H1 (cell line): ENCODE data around the gene RER1. TPM values are rescaled to one million over a fixed set of nuclear protein-coding genes. Genes with fewer than 3 reads are reported as not detected.

Source experiments
- CTCF ChIA-PET: fragments of 300-600 bp; sonication (Branson Sonifier 250); formaldehyde crosslinking; loops from one replicate; lab custom pipeline; 2021; ENCODE audit not compliant: partially characterized antibody; lab: Charles Lee
- POLR2A ChIA-PET: fragments of 300-600 bp; sonication (Branson Sonifier 250); formaldehyde crosslinking; loops from one replicate; lab custom pipeline; 2021; ENCODE audit warnings: inconsistent platforms; ENCODE audit not compliant: partially characterized antibody; lab: Charles Lee
- DNase-seq, 2 experiments: peaks; one replicate each; pipeline versions ENCODE4 v3.0.0 to v3.0.0-alpha.2; 2010 to 2022; ENCODE audit warnings: low spot score in 2 of 2, low read depth in 1 of 2, mixed read lengths in 1 of 2
- FAIRE-seq: peaks from 2 replicates; lab custom pipeline; 2011; peaks lifted over from hg19 to GRCh38; lab: Jason Lieb, UNC
- H2AFZ ChIP-seq: 2 replicates; pipeline ENCODE4 v1.8.1; 2012; ENCODE audit warnings: low read length, inconsistent platforms
- H2AK5ac ChIP-seq: 2 replicates; pipeline ENCODE4 v1.6.1; 2013; ENCODE audit warnings: low read depth, low read length
- H2BK120ac ChIP-seq: replicated peaks from 2 replicates; pipeline ENCODE3; 2013; ENCODE audit warnings: low read depth, low read length, inconsistent platforms
- H2BK12ac ChIP-seq: 2 replicates; pipeline ENCODE4 v1.6.1; 2013; ENCODE audit warnings: low read depth, low read length
- H2BK15ac ChIP-seq: 2 replicates; pipeline ENCODE4 v1.6.1; 2013; ENCODE audit warnings: low read length
- H2BK20ac ChIP-seq: 2 replicates; pipeline ENCODE4 v1.6.1; 2013; ENCODE audit warnings: low read length
- H2BK5ac ChIP-seq: 2 replicates; pipeline ENCODE4 v1.6.1; 2013; ENCODE audit warnings: low read depth, low read length
- H3K14ac ChIP-seq: 2 replicates; pipeline ENCODE4 v1.6.1; 2013; ENCODE audit warnings: inconsistent platforms; ENCODE audit not compliant: insufficient read length
- H3K18ac ChIP-seq: 2 replicates; pipeline ENCODE4 v1.6.1; 2013; ENCODE audit warnings: low read length; ENCODE audit errors: extremely low read depth
- H3K23ac ChIP-seq: 2 replicates; pipeline ENCODE4 v1.6.1; 2013; ENCODE audit warnings: inconsistent platforms; ENCODE audit not compliant: insufficient read length
- H3K23me2 ChIP-seq: 2 replicates; pipeline ENCODE4 v1.6.1; 2013; ENCODE audit warnings: low read depth, low read length
- H3K27ac ChIP-seq: 2 replicates; pipeline ENCODE4 v1.6.1; 2011; ENCODE audit warnings: low read depth, low read length, inconsistent platforms
- H3K27me3 ChIP-seq, 4 experiments: replicated peaks in 1 of 4; 1 replicate in 1 of 4; 2 replicates in 3 of 4; pipeline versions ENCODE4 v1.6.1 to v1.8.1; 2011 to 2013; ENCODE audit warnings: low read length in 3 of 4, mild to moderate bottlenecking in 3 of 4, inconsistent platforms in 2 of 4, mixed read lengths in 2 of 4, moderate library complexity in 1 of 4; ENCODE audit not compliant: control insufficient read depth in 3 of 4, insufficient read depth in 3 of 4; ENCODE audit errors: extremely low read depth in 1 of 4
- H3K36me3 ChIP-seq, 4 experiments: 2 replicates each; pipeline versions ENCODE4 v1.6.1 to v1.8.1; 2011 to 2013; ENCODE audit warnings: mild to moderate bottlenecking in 4 of 4, low read length in 3 of 4, moderate library complexity in 2 of 4, control low read depth in 1 of 4, inconsistent platforms in 1 of 4; ENCODE audit not compliant: insufficient read depth in 4 of 4, control insufficient read depth in 2 of 4
- H3K4ac ChIP-seq: replicated peaks from 2 replicates; pipeline ENCODE3; 2013; ENCODE audit warnings: low read length, low read depth, mixed read lengths, inconsistent platforms; ENCODE audit not compliant: insufficient read length
- H3K4me1 ChIP-seq, 4 experiments: replicated peaks in 1 of 4; 1 replicate in 1 of 4; 2 replicates in 3 of 4; pipeline versions ENCODE4 v1.6.1 to v1.8.1; 2011 to 2013; ENCODE audit warnings: low read length in 3 of 4, inconsistent platforms in 2 of 4, mixed read lengths in 1 of 4; ENCODE audit not compliant: insufficient read depth in 4 of 4, control insufficient read depth in 3 of 4
- H3K4me2 ChIP-seq, 2 experiments: 2 replicates each; pipeline versions ENCODE4 v1.6.1 to v1.8.1; 2011 to 2013; ENCODE audit warnings: low read depth in 2 of 2, low read length in 2 of 2, control low read depth in 1 of 2, inconsistent platforms in 1 of 2, mild to moderate bottlenecking in 1 of 2; ENCODE audit not compliant: insufficient read depth in 1 of 2
- H3K4me3 ChIP-seq, 4 experiments: fragments of 200-600, 300-600 bp in 1 of 4; sonication (generic), shearing (Covaris generic), sonication (Bioruptor Twin) in 1 of 4; 2 replicates each; pipeline versions ENCODE4 v1.5.1 to v1.8.1; 2011 to 2016; ENCODE audit warnings: low read length in 4 of 4, low read depth in 3 of 4, control low read depth in 2 of 4, inconsistent platforms in 2 of 4, mild to moderate bottlenecking in 2 of 4, mixed read lengths in 1 of 4, moderate library complexity in 1 of 4; ENCODE audit not compliant: insufficient read depth in 2 of 4; ENCODE audit errors: extremely low read depth in 1 of 4
- H3K56ac ChIP-seq: replicated peaks from 2 replicates; pipeline ENCODE3; 2013; ENCODE audit warnings: low read depth, mild to moderate bottlenecking, mixed read lengths, low read length, inconsistent platforms; ENCODE audit not compliant: insufficient read length
- H3K79me1 ChIP-seq: 2 replicates; pipeline ENCODE4 v1.6.1; 2013; ENCODE audit warnings: low read depth, low read length, control low read depth
- H3K79me2 ChIP-seq, 2 experiments: 2 replicates each; pipeline versions ENCODE4 v1.6.1 to v1.8.1; 2012 to 2013; ENCODE audit warnings: low read length in 2 of 2, mild to moderate bottlenecking in 2 of 2, inconsistent platforms in 1 of 2; ENCODE audit not compliant: insufficient read depth in 2 of 2, control insufficient read depth in 1 of 2
- H3K9ac ChIP-seq, 4 experiments: replicated peaks in 1 of 4; 1 replicate in 1 of 4; 2 replicates in 3 of 4; pipeline versions ENCODE4 v1.6.1 to v1.8.1; 2011 to 2013; ENCODE audit warnings: low read depth in 3 of 4, low read length in 3 of 4, control low read depth in 2 of 4, mild to moderate bottlenecking in 2 of 4, moderate library complexity in 2 of 4, inconsistent platforms in 1 of 4; ENCODE audit errors: extremely low read depth in 1 of 4
- H3K9me3 ChIP-seq, 2 experiments: 2 replicates each; pipeline versions ENCODE4 v1.6.1 to v1.8.1; 2012 to 2013; ENCODE audit warnings: mild to moderate bottlenecking in 2 of 2, moderate library complexity in 2 of 2, control low read depth in 1 of 2, inconsistent platforms in 1 of 2, low read depth in 1 of 2, low read length in 1 of 2, mixed read lengths in 1 of 2; ENCODE audit not compliant: insufficient read depth in 2 of 2
- H4K20me1 ChIP-seq, 2 experiments: replicated peaks in 1 of 2; 2 replicates each; pipeline versions ENCODE3 to v1.8.1; 2011 to 2013; ENCODE audit warnings: inconsistent platforms in 2 of 2, low read length in 2 of 2, mild to moderate bottlenecking in 1 of 2; ENCODE audit not compliant: insufficient read depth in 2 of 2, control insufficient read depth in 1 of 2
- H4K5ac ChIP-seq: 2 replicates; pipeline ENCODE4 v1.6.1; 2013; ENCODE audit warnings: low read length, low read depth, mixed read lengths, inconsistent platforms; ENCODE audit not compliant: insufficient read length
- H4K8ac ChIP-seq: 2 replicates; pipeline ENCODE4 v1.8.0; 2013; ENCODE audit warnings: mild to moderate bottlenecking, moderate library complexity, low read length, inconsistent platforms; ENCODE audit not compliant: insufficient read depth; ENCODE audit errors: extremely low read depth
- H4K91ac ChIP-seq: replicated peaks from 2 replicates; pipeline ENCODE3; 2013; ENCODE audit warnings: low read length, mixed read lengths, inconsistent platforms; ENCODE audit not compliant: insufficient read length
- ASH2L ChIP-seq: fragments of 200-600, 300-600 bp; sonication (generic); IDR thresholded peaks from one replicate; pipeline ENCODE4 v1.7.1; 2017; ENCODE audit warnings: low read length
- BCL11A ChIP-seq, 2 experiments: IDR thresholded peaks; one replicate each; pipeline ENCODE4 v1.6.1; 2011; ENCODE audit warnings: low read depth in 2 of 2, low read length in 2 of 2, mild to moderate bottlenecking in 2 of 2
- CTBP2 ChIP-seq: IDR thresholded peaks from 2 replicates; pipeline ENCODE4 v1.7.0; 2011; ENCODE audit warnings: borderline replicate concordance, mild to moderate bottlenecking, moderate library complexity, mixed read lengths, low read length; ENCODE audit not compliant: insufficient read depth, insufficient read length
- EZH2 ChIP-seq: fragments of 200-600 bp; sonication (generic); IDR thresholded peaks from 2 replicates; pipeline ENCODE4 v1.7.1; 2012; ENCODE audit warnings: low read depth, mild to moderate bottlenecking, moderate library complexity, low read length, inconsistent platforms; ENCODE audit not compliant: severe bottlenecking
- FOSL1 ChIP-seq: IDR thresholded peaks from 2 replicates; pipeline ENCODE4 v1.6.1; 2011; ENCODE audit warnings: mild to moderate bottlenecking, low read depth, low read length, moderate library complexity; ENCODE audit not compliant: insufficient read depth
- HDAC6 ChIP-seq: IDR thresholded peaks from one replicate; pipeline ENCODE4 v1.7.1; 2012; ENCODE audit warnings: low read depth, mild to moderate bottlenecking, inconsistent platforms, low read length, moderate library complexity
- MAFK ChIP-seq: IDR thresholded peaks from 2 replicates; pipeline ENCODE4 v1.6.1; 2012; ENCODE audit warnings: low read depth, mild to moderate bottlenecking, improper control_type of control experiment, low read length
- RFX5 ChIP-seq: IDR thresholded peaks from 2 replicates; pipeline ENCODE4 v1.6.1; 2011; ENCODE audit warnings: low read depth, low read length, improper control_type of control experiment, borderline replicate concordance
- SP4 ChIP-seq: IDR thresholded peaks from 2 replicates; pipeline ENCODE4 v1.6.1; 2012; ENCODE audit warnings: low read length, inconsistent platforms
- SUZ12 ChIP-seq: fragments of 200-600 bp; sonication (generic); IDR thresholded peaks from 2 replicates; pipeline ENCODE4 v1.6.1; 2012; ENCODE audit warnings: mild to moderate bottlenecking, inconsistent platforms, low read length, moderate library complexity, mixed read lengths
- TBP ChIP-seq: IDR thresholded peaks from 2 replicates; pipeline ENCODE4 v1.6.1; 2011; ENCODE audit warnings: low read depth, low read length, improper control_type of control experiment
- TCF12 ChIP-seq: IDR thresholded peaks from 2 replicates; pipeline ENCODE4 v1.6.1; 2011; ENCODE audit warnings: low read depth, mild to moderate bottlenecking, low read length
- TEAD4 ChIP-seq: IDR thresholded peaks from 2 replicates; pipeline ENCODE4 v1.6.1; 2012; ENCODE audit warnings: low read depth, low read length, inconsistent platforms, mixed read lengths
- WGBS, 2 experiments: shearing (Covaris generic) in 1 of 2; methylation state at CpG; one replicate each; pipeline versions ENCODE4 v1.1.6 to v1.1.7; 2013 to 2015; ENCODE audit warnings: low lambda C conversion rate in 2 of 2, mixed read lengths in 2 of 2, inconsistent platforms in 1 of 2, low coverage in 1 of 2, missing lambda C conversion rate in 1 of 2; ENCODE audit not compliant: insufficient replicate concordance in 2 of 2, insufficient coverage in 1 of 2, insufficient read length in 1 of 2; ENCODE audit errors: extremely low coverage in 1 of 2, missing lambda C conversion rate in 1 of 2; 5-methylcytosine and 5-hydroxymethylcytosine counted together
- polyA plus RNA-seq, 7 experiments: library from polyadenylated mRNA; depleted of rRNA in 3 of 7; stranded (reverse) in 5 of 7; unstranded in 2 of 7; fragments of >200 nt in 5 of 7; fragments of 200-250 nt in 2 of 7; gene quantifications; 1 replicate in 5 of 7; 2 replicates in 1 of 7; 4 replicates in 1 of 7; pipeline versions ENCODE4 v1.2.1 to v1.2.3, GENCODE V29; 2011 to 2013; ENCODE audit warnings: missing spikeins in 2 of 7, mixed read lengths in 2 of 7
- total RNA-seq: library from RNA; stranded (reverse); fragmentation: NEBNext Ultra II Directional; extraction: Animal tissue kit (Norgen Biotek cat#: 25700); gene quantifications from 2 replicates; pipeline ENCODE4 v1.2.1, GENCODE V29; 2021
- TF ChIP-seq, protein P1 (sequence below): IDR thresholded peaks from 2 replicates; pipeline ENCODE4 v1.6.1; 2012; ENCODE audit warnings: inconsistent platforms

The RER1 gene
- total and polyA plus RNA-seq, 2 of the 8 experiments (the other 6 are each of a cell fraction or from before 2014, with no cell fraction given), result 102 to 134 TPM

DNA sequence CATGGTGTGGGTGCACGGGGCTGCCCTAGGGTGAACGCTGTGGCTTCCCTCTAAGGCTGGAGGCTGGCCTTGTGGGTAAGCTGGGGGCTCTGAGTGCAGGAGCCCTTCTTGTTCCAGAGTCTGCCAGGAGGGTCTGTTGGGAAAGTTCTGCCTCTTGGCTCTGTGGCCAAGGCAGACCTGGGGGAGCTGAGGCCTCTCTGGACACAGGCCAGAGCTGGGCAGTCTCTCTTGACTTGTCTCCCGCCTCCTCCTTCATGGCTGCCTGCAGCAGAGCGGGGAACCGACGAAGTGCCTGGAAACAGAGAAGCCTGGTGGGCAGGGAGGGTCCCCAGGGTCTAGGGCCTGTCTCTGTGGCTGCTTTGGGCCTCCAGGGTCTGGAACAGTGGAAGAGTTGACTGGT, 51.0 kb downstream of the RER1 start:
- Histone ChIP-seq H4K91ac (no peak overlapping the region), H3K9ac (no peak overlapping the region), H3K4me2 (peak overlapping the region; percentile 1 to 61; a peak in 1 of 4 replicates), H3K23me2 (no peaks in the 10 kb centered on the region; the same call in 1 of the 2 replicates), H3K36me3 (no peaks in the 10 kb centered on the region), H4K20me1 (peaks cover 0 to 3% of the 10 kb centered on the region in 2 experiments), H2BK20ac (no peak overlapping the region), H3K18ac (no peak overlapping the region), H3K9me3 (no peaks in the 10 kb centered on the region), H3K79me1 (no peaks in the 10 kb centered on the region), H3K27ac (no peak overlapping the region), H2BK120ac (no peak overlapping the region), H3K23ac (no peak overlapping the region), H2BK15ac (peak overlapping the region; percentile 46; the same call in 1 of the 2 replicates), H3K4ac (no peak overlapping the region), H4K8ac (no peak overlapping the region), H2AFZ (no peak overlapping the region), H3K4me3 (peak overlapping the region in 1 of 4 experiments; percentile 51; a peak in 2 of 8 replicates), H3K4me1 (peaks cover 0 to 12% (median 9%) of the 10 kb centered on the region in 4 experiments; a peak in 4 of 7 replicates), H4K5ac (no peak overlapping the region), H3K56ac (no peak overlapping the region), H3K79me2 (no peaks in the 10 kb centered on the region), H2AK5ac (no peak overlapping the region), H3K14ac (no peak overlapping the region), H3K27me3 (peaks cover 18 to 34% (median 30%) of the 10 kb centered on the region in 4 experiments), H2BK5ac (no peak overlapping the region), H2BK12ac (no peak overlapping the region)
- no peak for FAIRE-seq
- ChIA-PET CTCF (interaction anchor here (0.9 to 2.5 kb wide), 7 partner anchors 9 to 982 kb away, joined by 3 to 11 read pairs (median 4); partner anchors contain the start of gene FAAP20), POLR2A (no interaction called here)
- 80% methylated on average over 6 of the region's 6 CpGs; no CpG with 5 or more reads in 1 of the 2 experiments for WGBS, 2 experiments
- no peak for DNase-seq
- TF ChIP-seq FOSL1 (no peak), EZH2 (no peak), TCF12 (no peak), MAFK (no peak), TEAD4 (no peak), SP4 (no peak), BCL11A (IDR thresholded peaks at IDR 0.05; ENCODE audit: low read depth in 2 of 2, low read length in 2 of 2) (no peak), SUZ12 (no peak), CTBP2 (no peak), RFX5 (no peak), TBP (no peak), HDAC6 (no peak), ASH2L (no peak)
- TF ChIP-seq, protein P1, sequence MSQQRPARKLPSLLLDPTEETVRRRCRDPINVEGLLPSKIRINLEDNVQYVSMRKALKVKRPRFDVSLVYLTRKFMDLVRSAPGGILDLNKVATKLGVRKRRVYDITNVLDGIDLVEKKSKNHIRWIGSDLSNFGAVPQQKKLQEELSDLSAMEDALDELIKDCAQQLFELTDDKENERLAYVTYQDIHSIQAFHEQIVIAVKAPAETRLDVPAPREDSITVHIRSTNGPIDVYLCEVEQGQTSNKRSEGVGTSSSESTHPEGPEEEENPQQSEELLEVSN, result no peak
